Measurements from ENCODE around the gene ZFP36L1. TPM values are rescaled to one million over a fixed set of nuclear protein-coding genes. Genes with fewer than 3 reads are reported as not detected.

Gene ZFP36L1
- total RNA-seq, 1 donor from 2014 or later = 180 TPM

DNA sequence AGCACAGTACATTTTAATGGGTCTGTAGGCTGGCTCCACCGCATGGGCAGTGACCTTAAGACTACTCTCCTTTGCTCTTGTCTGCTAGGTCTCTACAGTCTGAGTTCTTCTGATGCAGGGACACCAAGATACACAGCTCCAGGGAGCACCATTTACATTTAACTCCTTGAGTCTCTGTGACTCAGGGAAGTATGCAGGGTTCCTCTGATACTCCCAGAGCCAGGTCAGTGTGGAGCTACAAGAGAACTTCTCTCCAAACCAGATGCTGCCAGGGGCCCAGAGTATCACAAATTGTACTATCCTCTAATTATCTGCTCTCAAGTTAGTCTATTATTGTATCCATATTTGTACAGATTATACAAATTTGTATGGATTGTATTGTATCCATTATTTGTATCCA lies 15.2 kb downstream of the ZFP36L1 start:
- no peak overlapping the region for H3K27ac Mint-ChIP-seq (ENCODE audit: unreplicated experiment)
- H3K4me1 Mint-ChIP-seq (ENCODE audit: low read depth) = peaks cover 47% of the 10 kb centered on the region
- no peak overlapping the region for H3K4me3 Mint-ChIP-seq (ENCODE audit: unreplicated experiment)

DNA sequence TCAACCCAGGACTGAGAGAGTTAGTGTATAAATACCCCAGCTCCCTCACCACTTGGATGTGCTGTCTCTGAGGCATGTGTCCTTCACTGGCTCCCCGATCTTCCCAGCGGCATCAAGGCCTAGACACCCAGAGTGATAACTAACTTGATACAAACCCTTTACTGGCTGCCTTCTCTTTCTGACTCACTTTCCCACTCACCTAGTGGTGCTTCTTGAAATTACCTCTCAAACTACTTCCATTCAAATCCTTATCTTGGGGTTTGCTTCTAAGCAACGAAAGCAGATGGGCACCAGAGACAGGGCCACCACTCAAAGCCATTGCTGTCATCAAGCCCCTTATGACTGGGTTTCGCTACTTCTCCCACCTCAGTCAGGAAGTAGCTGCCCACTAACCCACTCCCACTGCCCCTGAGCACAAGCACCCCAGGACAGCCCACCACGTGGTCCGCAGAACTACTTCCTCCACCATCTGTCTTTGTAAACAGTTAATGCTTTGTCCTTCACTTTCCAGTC lies 17.2 kb downstream of the ZFP36L1 start:
- no peak overlapping the region for H3K4me3 Mint-ChIP-seq (ENCODE audit: unreplicated experiment)
- H3K36me3 Mint-ChIP-seq (ENCODE audit: low read depth) = peaks cover 1% of the 10 kb centered on the region
- peaks cover 40% of the 10 kb centered on the region for H3K4me1 Mint-ChIP-seq (ENCODE audit: low read depth)
- TF ChIP-seq, protein P1, sequence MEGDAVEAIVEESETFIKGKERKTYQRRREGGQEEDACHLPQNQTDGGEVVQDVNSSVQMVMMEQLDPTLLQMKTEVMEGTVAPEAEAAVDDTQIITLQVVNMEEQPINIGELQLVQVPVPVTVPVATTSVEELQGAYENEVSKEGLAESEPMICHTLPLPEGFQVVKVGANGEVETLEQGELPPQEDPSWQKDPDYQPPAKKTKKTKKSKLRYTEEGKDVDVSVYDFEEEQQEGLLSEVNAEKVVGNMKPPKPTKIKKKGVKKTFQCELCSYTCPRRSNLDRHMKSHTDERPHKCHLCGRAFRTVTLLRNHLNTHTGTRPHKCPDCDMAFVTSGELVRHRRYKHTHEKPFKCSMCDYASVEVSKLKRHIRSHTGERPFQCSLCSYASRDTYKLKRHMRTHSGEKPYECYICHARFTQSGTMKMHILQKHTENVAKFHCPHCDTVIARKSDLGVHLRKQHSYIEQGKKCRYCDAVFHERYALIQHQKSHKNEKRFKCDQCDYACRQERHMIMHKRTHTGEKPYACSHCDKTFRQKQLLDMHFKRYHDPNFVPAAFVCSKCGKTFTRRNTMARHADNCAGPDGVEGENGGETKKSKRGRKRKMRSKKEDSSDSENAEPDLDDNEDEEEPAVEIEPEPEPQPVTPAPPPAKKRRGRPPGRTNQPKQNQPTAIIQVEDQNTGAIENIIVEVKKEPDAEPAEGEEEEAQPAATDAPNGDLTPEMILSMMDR (IDR thresholded peaks at IDR 0.05) = no peak
- H3K27ac Mint-ChIP-seq (ENCODE audit: unreplicated experiment) = peak overlapping the region; percentile 97
- no peak for DNase-seq (ENCODE audit: low spot score)
- H3K9me3 Mint-ChIP-seq (ENCODE audit: low read depth) = peaks cover 14% of the 10 kb centered on the region
- H3K27me3 Mint-ChIP-seq (ENCODE audit: low read depth) = no peaks in the 10 kb centered on the region

More for the DNA sequence above, 15.2 kb downstream of the ZFP36L1 start:
- DNase-seq (ENCODE audit: low spot score) = no peak
- H3K36me3 Mint-ChIP-seq (ENCODE audit: low read depth) = peaks cover 1% of the 10 kb centered on the region
- TF ChIP-seq, protein P1 (IDR thresholded peaks at IDR 0.05) = no peak
- H3K9me3 Mint-ChIP-seq (ENCODE audit: low read depth) = peaks cover 14% of the 10 kb centered on the region
- no peaks in the 10 kb centered on the region for H3K27me3 Mint-ChIP-seq (ENCODE audit: low read depth)

DNA sequence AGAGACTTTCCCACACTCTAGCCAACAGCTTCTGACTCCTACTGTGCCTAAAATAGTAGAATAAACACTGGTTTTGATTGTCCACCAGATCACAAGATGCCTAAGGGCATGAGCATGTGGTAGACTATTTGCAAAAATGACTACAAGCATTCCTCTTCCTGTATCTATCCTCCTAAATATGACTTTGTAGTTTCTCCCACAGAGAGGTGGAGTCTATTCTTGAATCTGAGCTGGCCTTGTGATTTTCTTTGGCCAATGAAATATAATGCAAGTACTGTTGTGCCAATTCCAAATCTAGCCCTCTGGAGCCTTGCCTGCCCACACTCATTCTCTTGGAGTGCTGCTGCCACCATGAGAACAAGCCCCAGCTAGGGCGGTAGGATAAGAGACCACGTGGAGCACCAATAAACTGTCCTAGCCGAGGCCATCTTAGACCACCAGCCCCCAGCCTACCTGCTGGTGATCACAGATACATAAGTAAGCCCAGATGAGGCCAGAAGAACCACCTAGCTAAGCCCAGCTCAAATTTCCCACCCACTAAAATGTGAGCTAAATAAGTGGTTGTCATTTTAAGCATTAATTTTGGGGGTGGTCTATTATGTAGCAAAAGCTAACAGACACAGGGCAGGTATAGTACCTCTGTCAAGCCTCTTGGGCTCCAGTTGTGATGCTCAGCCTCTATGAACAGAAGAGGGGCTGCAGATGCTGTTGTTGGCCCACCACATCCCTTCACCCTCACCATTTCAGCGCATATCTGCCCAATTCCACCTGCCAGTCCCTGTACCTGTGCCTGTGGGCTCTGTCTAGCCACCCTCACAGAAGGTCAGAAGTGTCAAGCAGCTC lies 17.9 kb downstream of the ZFP36L1 start:
- H3K9me3 Mint-ChIP-seq (ENCODE audit: low read depth) = peaks cover 14% of the 10 kb centered on the region
- peak overlapping the region; percentile 97 for H3K27ac Mint-ChIP-seq (ENCODE audit: unreplicated experiment)

DNA sequence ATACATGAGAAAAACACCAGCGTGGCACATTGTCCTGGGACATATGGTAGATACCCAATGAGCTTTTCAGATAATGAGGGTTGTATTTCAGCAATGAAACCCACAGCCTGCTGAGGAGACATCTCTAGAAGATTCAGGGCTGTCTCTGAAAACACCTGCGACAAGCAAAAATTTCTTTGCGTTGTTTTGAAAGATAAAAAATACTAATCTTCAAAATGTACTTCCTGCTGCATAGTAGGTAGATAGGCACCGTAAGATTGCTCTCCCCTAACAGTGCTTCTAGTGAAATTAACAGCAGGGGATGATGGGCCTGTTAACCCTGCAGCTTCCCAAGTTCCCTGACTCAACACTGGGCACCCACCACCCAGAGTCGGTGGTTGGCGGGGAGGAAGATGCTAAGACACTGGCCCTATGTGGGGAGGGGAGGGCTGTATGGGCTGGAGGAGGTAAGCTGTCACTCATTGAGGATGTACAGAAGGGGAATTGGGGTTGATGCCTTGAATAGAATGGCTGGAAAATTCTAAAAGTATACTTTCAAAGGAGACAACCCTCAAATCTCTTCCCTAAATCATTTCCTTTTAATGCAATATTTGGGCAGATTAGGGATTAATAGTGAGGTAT lies 20.0 kb downstream of the ZFP36L1 start:
- peaks cover 20% of the 10 kb centered on the region for H3K4me1 Mint-ChIP-seq (ENCODE audit: low read depth)
- TF ChIP-seq, protein P1 (IDR thresholded peaks at IDR 0.05) = no peak
- H3K4me3 Mint-ChIP-seq (ENCODE audit: unreplicated experiment) = no peak overlapping the region
- DNase-seq (ENCODE audit: low spot score) = no peak
- peaks cover 1% of the 10 kb centered on the region for H3K36me3 Mint-ChIP-seq (ENCODE audit: low read depth)
- peaks cover 14% of the 10 kb centered on the region for H3K9me3 Mint-ChIP-seq (ENCODE audit: low read depth)
- no peaks in the 10 kb centered on the region for H3K27me3 Mint-ChIP-seq (ENCODE audit: low read depth)
- no peak overlapping the region for H3K27ac Mint-ChIP-seq (ENCODE audit: unreplicated experiment)

More for the DNA sequence above, 17.9 kb downstream of the ZFP36L1 start:
- no peak for DNase-seq (ENCODE audit: low spot score)
- peaks cover 33% of the 10 kb centered on the region for H3K4me1 Mint-ChIP-seq (ENCODE audit: low read depth)
- TF ChIP-seq, protein P1 (IDR thresholded peaks at IDR 0.05) = peak; percentile 64
- H3K4me3 Mint-ChIP-seq (ENCODE audit: unreplicated experiment) = no peak overlapping the region
- no peaks in the 10 kb centered on the region for H3K27me3 Mint-ChIP-seq (ENCODE audit: low read depth)
- H3K36me3 Mint-ChIP-seq (ENCODE audit: low read depth) = peaks cover 1% of the 10 kb centered on the region

DNA sequence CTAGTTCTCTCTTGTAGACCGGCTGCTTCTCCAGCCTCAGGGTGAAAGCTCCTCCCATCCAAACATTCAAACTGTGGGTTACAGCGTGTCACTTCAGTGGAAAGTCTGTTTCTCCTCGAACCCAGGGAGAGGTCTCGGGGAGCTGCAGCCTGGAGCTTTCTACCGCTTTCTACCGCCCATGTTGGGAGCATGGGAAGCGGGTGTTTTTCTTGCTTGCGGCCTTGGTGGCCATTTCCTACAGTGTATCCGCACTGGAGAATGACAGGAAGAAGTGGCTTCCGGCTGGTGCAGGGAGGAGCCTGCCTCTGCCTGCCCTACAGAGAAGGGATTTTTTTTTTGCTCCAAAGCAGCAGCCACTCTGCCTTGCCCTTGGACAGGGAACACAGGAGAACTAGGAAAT lies 21.2 kb downstream of the ZFP36L1 start:
- no peak for DNase-seq (ENCODE audit: low spot score)
- peaks cover 14% of the 10 kb centered on the region for H3K9me3 Mint-ChIP-seq (ENCODE audit: low read depth)
- no peak overlapping the region for H3K4me3 Mint-ChIP-seq (ENCODE audit: unreplicated experiment)
- H3K4me1 Mint-ChIP-seq (ENCODE audit: low read depth) = peaks cover 20% of the 10 kb centered on the region
- H3K27ac Mint-ChIP-seq (ENCODE audit: unreplicated experiment) = no peak overlapping the region
- peaks cover 1% of the 10 kb centered on the region for H3K36me3 Mint-ChIP-seq (ENCODE audit: low read depth)
- no peaks in the 10 kb centered on the region for H3K27me3 Mint-ChIP-seq (ENCODE audit: low read depth)
- TF ChIP-seq, protein P1 (IDR thresholded peaks at IDR 0.05) = no peak
